IPS DF 6.9 (cell line): ENCODE results near the gene AACS.
A peak's percentile ranks its signal among the peaks of the same experiment; 100 is the strongest.

Experiments used
- DNase-seq: peaks from one replicate; pipeline ENCODE4 v3.0.0-alpha.2; 2013; ENCODE audit warnings: low read depth, low spot score
- H3K27ac ChIP-seq: one replicate; pipeline ENCODE4 v1.5.1; 2013; ENCODE audit warnings: low read length, control low read depth
- H3K27me3 ChIP-seq: 2 replicates; pipeline ENCODE4 v1.6.1; 2013; ENCODE audit warnings: mild to moderate bottlenecking, low read length; ENCODE audit not compliant: control insufficient read depth, insufficient read depth
- H3K36me3 ChIP-seq: 2 replicates; pipeline ENCODE4 v1.6.1; 2013; ENCODE audit warnings: low read length; ENCODE audit not compliant: control insufficient read depth, insufficient read depth
- H3K4me1 ChIP-seq: 2 replicates; pipeline ENCODE4 v1.6.1; 2013; ENCODE audit warnings: low read length; ENCODE audit not compliant: control insufficient read depth, insufficient read depth
- H3K4me3 ChIP-seq: 2 replicates; pipeline ENCODE4 v1.5.1; 2013; ENCODE audit warnings: mild to moderate bottlenecking, low read length
- H3K9me3 ChIP-seq: 2 replicates; pipeline ENCODE4 v1.6.1; 2013; ENCODE audit warnings: low read length, inconsistent platforms; ENCODE audit not compliant: control insufficient read depth, insufficient read depth
- WGBS: extraction: QIAGEN DNeasy Blood & Tissue Kit; methylation state at CpG from one replicate; pipeline ENCODE4 v1.1.7; 2013; ENCODE audit warnings: mixed read lengths, missing lambda C conversion rate; ENCODE audit not compliant: insufficient read length, insufficient coverage; 5-methylcytosine and 5-hydroxymethylcytosine counted together

The AACS gene

DNA sequence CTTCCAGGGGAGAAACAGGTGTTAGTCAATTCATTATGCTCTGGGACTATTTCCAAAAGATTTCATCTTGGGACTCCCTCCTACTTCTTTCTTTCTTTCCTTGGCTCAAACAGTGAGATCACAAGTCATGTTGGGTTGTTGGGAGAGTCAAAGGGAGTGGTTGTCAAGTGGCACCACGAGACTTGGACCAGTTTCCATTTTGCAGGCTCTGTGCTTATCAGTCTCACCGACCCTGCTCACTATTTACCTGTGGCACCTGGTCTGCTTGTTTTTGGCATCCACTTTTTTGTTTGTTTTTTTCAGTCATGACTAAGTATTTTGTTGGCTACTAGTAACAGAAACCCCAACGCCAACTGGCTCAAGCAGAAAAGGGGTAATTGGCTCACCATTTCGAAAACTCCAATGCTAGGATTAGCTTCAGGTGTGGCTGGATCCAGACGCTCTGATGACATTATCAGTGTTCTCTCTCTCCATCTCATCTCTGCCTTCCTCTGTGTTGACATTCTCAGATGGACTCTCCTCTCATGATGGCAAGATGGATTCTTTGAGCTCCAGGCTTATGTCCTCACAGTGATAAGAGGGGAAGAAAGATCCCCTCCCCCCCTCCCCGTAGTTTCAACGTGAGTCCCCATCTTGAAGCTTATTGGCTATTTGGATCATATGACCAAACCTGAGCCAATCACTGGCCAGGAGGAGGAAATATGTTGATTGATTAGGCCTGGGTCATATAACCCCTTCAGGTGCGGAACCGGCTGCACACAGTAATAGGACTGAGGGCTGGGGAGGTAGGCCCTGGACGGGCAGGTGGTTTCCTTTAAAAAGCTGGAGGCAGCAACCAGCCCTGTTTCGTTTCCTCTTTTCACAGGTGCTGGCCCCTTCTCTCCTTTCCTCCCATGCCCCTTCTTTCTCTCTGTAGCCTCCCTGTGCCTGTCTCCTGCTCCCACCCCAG is 84.2 kb downstream of the AACS start:
- H3K27ac ChIP-seq: no peak overlapping the region
- whole genome bisulfite sequencing: no CpG with 5 or more reads among the region's 11 CpGs
- H3K4me1 ChIP-seq: no peaks in the 10 kb centered on the region
- no peaks in the 10 kb centered on the region for H3K9me3 ChIP-seq
- H3K27me3 ChIP-seq: no peaks in the 10 kb centered on the region
- H3K4me3 ChIP-seq: no peak overlapping the region
- H3K36me3 ChIP-seq: no peaks in the 10 kb centered on the region
- no peak for DNase-seq

DNA sequence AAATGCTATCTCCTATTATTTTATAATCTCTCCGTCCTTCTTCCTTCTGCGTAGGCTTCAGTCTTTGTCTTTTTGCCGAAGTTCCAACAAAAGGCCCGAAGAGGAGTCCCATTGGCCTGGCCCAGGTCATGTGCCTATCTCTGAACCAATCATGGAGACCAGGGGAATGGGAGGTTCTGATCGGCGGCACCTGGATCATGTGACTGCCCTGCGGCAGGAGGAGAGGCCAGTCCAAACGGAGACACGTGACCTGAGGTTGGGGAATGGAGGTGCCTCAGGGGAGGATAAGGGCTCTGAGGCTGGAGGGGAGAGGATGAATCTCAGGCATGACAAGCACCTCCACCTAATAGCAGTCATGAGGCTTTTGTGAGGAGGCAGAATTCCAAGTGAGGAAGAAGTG is 86.0 kb downstream of the AACS start:
- Histone ChIP-seq H3K27me3 (no peaks in the 10 kb centered on the region), H3K4me3 (no peak overlapping the region), H3K9me3 (no peaks in the 10 kb centered on the region), H3K27ac (no peak overlapping the region), H3K36me3 (no peaks in the 10 kb centered on the region), H3K4me1 (no peaks in the 10 kb centered on the region)
- peak; percentile 29 for DNase-seq
- no CpG with 5 or more reads among the region's 9 CpGs for WGBS

GRCh38 chr12:125152463-125152862 is 87.2 kb downstream of the AACS start:
- no peak for DNase-seq
- no peaks in the 10 kb centered on the region for H3K27me3 ChIP-seq
- no peak overlapping the region for H3K4me3 ChIP-seq
- no peaks in the 10 kb centered on the region for H3K4me1 ChIP-seq
- H3K36me3 ChIP-seq: no peaks in the 10 kb centered on the region
- no peak overlapping the region for H3K27ac ChIP-seq
- H3K9me3 ChIP-seq: no peaks in the 10 kb centered on the region
- no CpG with 5 or more reads among the region's 7 CpGs for WGBS

- Histone ChIP-seq H3K9me3 (no peaks in the 10 kb centered on the region), H3K4me1 (no peaks in the 10 kb centered on the region), H3K36me3 (no peaks in the 10 kb centered on the region), H3K4me3 (no peak overlapping the region; the same call in 1 of the 2 replicates), H3K27ac (no peak overlapping the region), H3K27me3 (no peaks in the 10 kb centered on the region)
- no peak for DNase-seq
- no CpG with 5 or more reads among the region's 6 CpGs for WGBS
Measured at GRCh38 chr12:125155366-125155765, 90.1 kb downstream of the AACS start.

GRCh38 chr12:125157177-125157576 is 91.9 kb downstream of the AACS start:
- no peak for DNase-seq
- no peaks in the 10 kb centered on the region for H3K36me3 ChIP-seq
- no peak overlapping the region for H3K27ac ChIP-seq
- no peak overlapping the region for H3K4me3 ChIP-seq
- no peaks in the 10 kb centered on the region for H3K9me3 ChIP-seq
- no CpG with 5 or more reads among the region's 3 CpGs for WGBS
- H3K4me1 ChIP-seq: no peaks in the 10 kb centered on the region
- no peaks in the 10 kb centered on the region for H3K27me3 ChIP-seq

- no peak overlapping the region for H3K27ac ChIP-seq
- no peak for DNase-seq
- no peaks in the 10 kb centered on the region for H3K9me3 ChIP-seq
- H3K4me3 ChIP-seq: no peak overlapping the region
- H3K4me1 ChIP-seq: no peaks in the 10 kb centered on the region
- no peaks in the 10 kb centered on the region for H3K27me3 ChIP-seq
- no peaks in the 10 kb centered on the region for H3K36me3 ChIP-seq
- no CpG with 5 or more reads among the region's 3 CpGs for WGBS
Measured at GRCh38 chr12:125159702-125160101, 94.5 kb downstream of the AACS start.

DNA sequence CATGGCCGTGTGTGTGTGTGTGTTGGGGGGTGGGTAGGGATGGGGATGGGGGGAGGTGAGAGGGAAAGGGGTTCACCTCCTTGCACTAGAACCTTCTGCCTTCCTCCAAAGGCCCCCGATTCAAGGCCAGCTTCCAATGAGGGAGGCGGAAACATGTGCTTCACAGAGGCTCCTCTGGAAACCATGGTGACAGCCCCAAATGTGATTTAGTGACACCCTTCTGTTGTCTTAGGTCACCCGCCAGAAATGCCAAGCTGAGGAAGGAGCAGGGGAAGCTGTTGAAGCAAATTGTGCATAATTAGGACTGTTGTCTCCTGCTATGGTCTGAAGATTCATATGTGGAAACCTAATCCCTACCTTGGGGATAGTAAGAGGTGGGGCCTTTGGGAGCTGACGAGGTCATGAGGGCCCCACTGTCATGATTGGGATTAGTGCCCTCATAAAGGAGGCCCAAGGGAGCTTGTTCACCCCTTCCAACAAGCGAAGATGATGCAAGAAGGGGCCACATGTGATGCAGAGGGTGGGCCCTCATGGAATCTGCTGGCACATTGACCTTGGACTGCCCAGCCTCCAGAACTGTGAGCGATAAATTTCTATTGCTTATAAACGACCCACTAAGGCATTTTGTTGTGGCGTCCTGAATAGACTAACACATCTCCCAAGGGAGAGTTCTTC is 95.2 kb downstream of the AACS start:
- Histone ChIP-seq H3K4me1 (no peaks in the 10 kb centered on the region), H3K36me3 (no peaks in the 10 kb centered on the region), H3K27me3 (no peaks in the 10 kb centered on the region), H3K4me3 (no peak overlapping the region), H3K27ac (no peak overlapping the region), H3K9me3 (no peaks in the 10 kb centered on the region)
- no CpG with 5 or more reads among the region's 9 CpGs for WGBS
- DNase-seq: no peak

DNA sequence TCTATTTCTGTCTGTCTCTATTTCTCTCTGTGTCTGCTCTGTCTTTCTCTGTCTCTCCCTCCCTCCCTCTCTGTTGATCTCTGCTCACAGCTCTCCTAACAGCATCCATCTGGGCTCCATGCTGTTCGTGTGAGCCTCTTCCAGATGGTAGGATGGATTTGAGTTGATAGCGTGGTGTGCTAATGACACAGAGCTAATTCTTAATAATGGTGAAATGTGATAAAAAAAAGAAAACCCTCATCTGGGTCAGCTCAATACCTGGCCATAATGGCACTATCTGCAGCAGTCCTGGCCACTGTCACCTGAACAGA is 96.4 kb downstream of the AACS start:
- no peaks in the 10 kb centered on the region for H3K9me3 ChIP-seq
- no peak overlapping the region for H3K27ac ChIP-seq
- no peak overlapping the region for H3K4me3 ChIP-seq
- H3K36me3 ChIP-seq: no peaks in the 10 kb centered on the region
- H3K27me3 ChIP-seq: no peaks in the 10 kb centered on the region
- H3K4me1 ChIP-seq: no peaks in the 10 kb centered on the region
- no CpG with 5 or more reads among the region's 2 CpGs for WGBS
- DNase-seq: no peak

- Histone ChIP-seq H3K36me3 (no peaks in the 10 kb centered on the region), H3K27ac (no peak overlapping the region), H3K4me1 (no peaks in the 10 kb centered on the region), H3K4me3 (no peak overlapping the region), H3K9me3 (no peaks in the 10 kb centered on the region), H3K27me3 (no peaks in the 10 kb centered on the region)
- DNase-seq: no peak
- no CpG with 5 or more reads among the region's 15 CpGs for WGBS
Measured at GRCh38 chr12:125162489-125163028, 97.3 kb downstream of the AACS start.

- H3K9me3 ChIP-seq: no peaks in the 10 kb centered on the region
- H3K27ac ChIP-seq: no peak overlapping the region
- H3K4me1 ChIP-seq: no peaks in the 10 kb centered on the region
- H3K36me3 ChIP-seq: no peaks in the 10 kb centered on the region
- no peak for DNase-seq
- no peak overlapping the region for H3K4me3 ChIP-seq
- no CpG with 5 or more reads among the region's 12 CpGs for WGBS
- H3K27me3 ChIP-seq: no peaks in the 10 kb centered on the region
Measured at GRCh38 chr12:125163148-125163547, 97.9 kb downstream of the AACS start.
